Testis (tissue), 2 donors: ENCODE results near the gene ZBTB21.

ENCODE experiments used
- POLR2A ChIP-seq: fragments of 450-650 bp; IDR thresholded peaks from one replicate; pipeline ENCODE4 v1.6.1; 2017; ENCODE audit warnings: antibody characterized with exemption, mild to moderate bottlenecking, moderate library complexity
- TF ChIP-seq, protein P1 (sequence below), 3 experiments: fragments of 450-650 bp in 2 of 3; fragments of 200-600 bp in 1 of 3; sonication (generic) in 1 of 3; IDR thresholded peaks; one replicate each; pipeline ENCODE4 v1.5.1; 2016 to 2019; ENCODE audit warnings: antibody characterized with exemption in 3 of 3, mild to moderate bottlenecking in 2 of 3, moderate library complexity in 1 of 3

DNA sequence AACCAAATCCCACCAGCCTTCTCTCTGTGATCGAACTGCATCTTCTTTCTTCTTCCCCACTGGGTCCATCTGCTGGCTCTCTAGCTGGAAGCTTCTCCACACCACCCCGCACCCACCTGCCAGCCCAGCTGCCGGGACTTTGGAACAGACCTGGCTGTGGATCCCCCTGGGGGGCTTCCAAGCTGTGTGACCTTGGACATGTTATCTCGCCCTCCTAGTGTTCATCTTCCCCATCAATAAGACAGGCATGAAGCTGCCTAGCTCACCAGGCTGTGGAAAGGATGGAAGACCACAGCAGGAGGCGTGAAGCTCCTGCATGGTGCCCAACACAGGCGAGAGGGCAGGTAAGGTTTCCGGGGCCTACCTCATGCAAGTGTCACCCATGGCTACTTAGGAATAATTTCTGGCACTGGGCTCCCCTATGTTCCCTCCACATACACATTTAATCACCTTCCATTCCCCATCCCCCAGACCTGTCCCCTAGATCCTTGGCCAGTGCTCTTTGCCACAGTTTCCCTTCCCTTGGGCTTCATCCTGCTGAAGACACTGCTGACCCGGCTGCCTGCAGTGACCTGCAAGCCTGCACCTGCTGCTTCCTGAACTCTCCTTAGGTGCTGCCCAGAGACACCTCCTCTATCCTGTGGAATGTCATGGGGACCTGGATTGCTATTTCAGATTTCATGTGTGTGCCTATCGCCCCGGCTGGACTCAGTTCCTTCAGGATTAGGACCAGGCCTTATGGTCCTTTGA, 43.1 kb downstream of the ZBTB21 start:
- no peak for TF ChIP-seq POLR2A
- TF ChIP-seq, protein P1, sequence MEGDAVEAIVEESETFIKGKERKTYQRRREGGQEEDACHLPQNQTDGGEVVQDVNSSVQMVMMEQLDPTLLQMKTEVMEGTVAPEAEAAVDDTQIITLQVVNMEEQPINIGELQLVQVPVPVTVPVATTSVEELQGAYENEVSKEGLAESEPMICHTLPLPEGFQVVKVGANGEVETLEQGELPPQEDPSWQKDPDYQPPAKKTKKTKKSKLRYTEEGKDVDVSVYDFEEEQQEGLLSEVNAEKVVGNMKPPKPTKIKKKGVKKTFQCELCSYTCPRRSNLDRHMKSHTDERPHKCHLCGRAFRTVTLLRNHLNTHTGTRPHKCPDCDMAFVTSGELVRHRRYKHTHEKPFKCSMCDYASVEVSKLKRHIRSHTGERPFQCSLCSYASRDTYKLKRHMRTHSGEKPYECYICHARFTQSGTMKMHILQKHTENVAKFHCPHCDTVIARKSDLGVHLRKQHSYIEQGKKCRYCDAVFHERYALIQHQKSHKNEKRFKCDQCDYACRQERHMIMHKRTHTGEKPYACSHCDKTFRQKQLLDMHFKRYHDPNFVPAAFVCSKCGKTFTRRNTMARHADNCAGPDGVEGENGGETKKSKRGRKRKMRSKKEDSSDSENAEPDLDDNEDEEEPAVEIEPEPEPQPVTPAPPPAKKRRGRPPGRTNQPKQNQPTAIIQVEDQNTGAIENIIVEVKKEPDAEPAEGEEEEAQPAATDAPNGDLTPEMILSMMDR (IDR thresholded peaks at IDR 0.05): no peak
